Measurements from ENCODE around the gene UBA7. TPM values are rescaled to one million over a fixed set of nuclear protein-coding genes. Genes with fewer than 3 reads are reported as not detected.

UBA7 gene
- total and polyA plus RNA-seq, 4 experiments from 2014 or later: 39.8 to 299 (median 157) TPM

- Mint-ChIP-seq H3K27ac (peak overlapping the region in 1 of 7 donors; percentile 50), H3K4me1 (no peaks in the 10 kb centered on the region), H3K4me3 (no peak overlapping the region), H3K27me3 (no peaks in the 10 kb centered on the region), H3K9me3 (peaks cover 0 to 2% (median 0%) of the 10 kb centered on the region in 8 donors), H3K36me3 (no peaks in the 10 kb centered on the region)
- no peaks in the 10 kb centered on the region for H3K9me3 ChIP-seq (ENCODE audit: control insufficient read depth in 1 of 2, low read length in 2 of 2)
- no peaks in the 10 kb centered on the region for H3K27me3 ChIP-seq (ENCODE audit: insufficient read depth, low read length)
- H3K4me1 ChIP-seq (ENCODE audit: insufficient read depth, low read length): no peaks in the 10 kb centered on the region
- intact Hi-C loops (cut with micrococcal nuclease): no loop called here
- H3K27ac ChIP-seq (ENCODE audit: low read depth, low read length): no peak overlapping the region
- no peak for DNase-seq
- no peak overlapping the region for H3K4me3 ChIP-seq (ENCODE audit: low read length in 2 of 2)
- CTCF ChIA-PET (ENCODE audit: partially characterized antibody): interaction anchor here (0.6 to 15.0 kb wide), 5 partner anchors 8 to 439 kb away, joined by 3 to 310 read pairs (median 4); partner anchors contain the start of genes CDHR4 and INKA1
- H3K36me3 ChIP-seq (ENCODE audit: insufficient read depth, low read length): no peaks in the 10 kb centered on the region
- POLR2A ChIA-PET (ENCODE audit: partially characterized antibody): interaction anchor here (1.5 to 3.3 kb wide), 2 partner anchors 31 to 42 kb away, joined by 4 to 9 read pairs; partner anchors contain the start of genes INKA1 and UBA7
These were observed 30.9 kb upstream of the UBA7 start for GRCh38 chr3:49844464-49845183.

- no peak overlapping the region for H3K27ac Mint-ChIP-seq
- no peaks in the 10 kb centered on the region for H3K36me3 ChIP-seq (ENCODE audit: insufficient read depth, low read length)
- H3K4me3 Mint-ChIP-seq: no peak overlapping the region
- intact Hi-C loops (cut with micrococcal nuclease): no loop called here
- no peaks in the 10 kb centered on the region for H3K9me3 ChIP-seq (ENCODE audit: control insufficient read depth in 1 of 2, low read length in 2 of 2)
- H3K36me3 Mint-ChIP-seq: no peaks in the 10 kb centered on the region
- CTCF ChIA-PET (ENCODE audit: partially characterized antibody): interaction anchor here (1.5 to 15.0 kb wide), 2 partner anchors 41 to 303 kb away, joined by 4 to 310 read pairs; partner anchors contain the start of genes CDHR4 and INKA1
- no peaks in the 10 kb centered on the region for H3K27me3 ChIP-seq (ENCODE audit: insufficient read depth, low read length)
- no peaks in the 10 kb centered on the region for H3K27me3 Mint-ChIP-seq
- DNase-seq: no peak
- H3K4me1 Mint-ChIP-seq: peaks cover 0 to 2% (median under 1%) of the 10 kb centered on the region in 4 donors
- H3K9me3 Mint-ChIP-seq: peaks cover 0 to 2% (median 0%) of the 10 kb centered on the region in 8 donors
- H3K4me1 ChIP-seq (ENCODE audit: insufficient read depth, low read length): no peaks in the 10 kb centered on the region
- POLR2A ChIA-PET (ENCODE audit: partially characterized antibody): no interaction called here
- H3K27ac ChIP-seq (ENCODE audit: low read depth, low read length): no peak overlapping the region
- no peak overlapping the region for H3K4me3 ChIP-seq (ENCODE audit: low read length in 2 of 2)
These were observed 29.2 kb upstream of the UBA7 start for GRCh38 chr3:49842843-49843517.

- no peak overlapping the region for H3K4me3 ChIP-seq (ENCODE audit: low read length in 2 of 2)
- Mint-ChIP-seq H3K27ac (no peak overlapping the region), H3K36me3 (no peaks in the 10 kb centered on the region), H3K27me3 (no peaks in the 10 kb centered on the region), H3K4me3 (no peak overlapping the region), H3K4me1 (peaks cover 0 to 2% (median under 1%) of the 10 kb centered on the region in 4 donors), H3K9me3 (peaks cover 0 to 2% (median 0%) of the 10 kb centered on the region in 8 donors)
- no peaks in the 10 kb centered on the region for H3K36me3 ChIP-seq (ENCODE audit: insufficient read depth, low read length)
- H3K4me1 ChIP-seq (ENCODE audit: insufficient read depth, low read length): no peaks in the 10 kb centered on the region
- no peaks in the 10 kb centered on the region for H3K9me3 ChIP-seq (ENCODE audit: control insufficient read depth in 1 of 2, low read length in 2 of 2)
- ChIA-PET CTCF (ENCODE audit: partially characterized antibody) (interaction anchor here (1.2 to 15.0 kb wide), 4 partner anchors 28 to 302 kb away, joined by 4 to 310 read pairs (median 5); partner anchors contain the start of genes CDHR4, INKA1 and UBA7), POLR2A (ENCODE audit: partially characterized antibody) (interaction anchor here (7.1 kb wide), 1 partner anchor 37 kb away, joined by 121 read pairs; the partner anchor contains the start of gene INKA1)
- no peak overlapping the region for H3K27ac ChIP-seq (ENCODE audit: low read depth, low read length)
- H3K27me3 ChIP-seq (ENCODE audit: insufficient read depth, low read length): no peaks in the 10 kb centered on the region
- intact Hi-C loops (cut with micrococcal nuclease): no loop called here
- DNase-seq: no peak
These were observed 28.1 kb upstream of the UBA7 start for GRCh38 chr3:49841806-49842205.

GRCh38 chr3:49841126-49841696 lies 27.5 kb upstream of the UBA7 start:
- peak overlapping the region in 1 of 7 donors; percentile 17 for H3K27ac Mint-ChIP-seq
- intact Hi-C loops (cut with micrococcal nuclease): no loop called here
- Histone ChIP-seq H3K4me1 (ENCODE audit: insufficient read depth, low read length) (no peaks in the 10 kb centered on the region), H3K27me3 (ENCODE audit: insufficient read depth, low read length) (no peaks in the 10 kb centered on the region), H3K9me3 (ENCODE audit: control insufficient read depth in 1 of 2, low read length in 2 of 2) (no peaks in the 10 kb centered on the region), H3K27ac (ENCODE audit: low read depth, low read length) (no peak overlapping the region), H3K4me3 (ENCODE audit: low read length in 2 of 2) (no peak overlapping the region), H3K36me3 (ENCODE audit: insufficient read depth, low read length) (no peaks in the 10 kb centered on the region)
- peaks cover 0 to 2% (median under 1%) of the 10 kb centered on the region in 4 donors for H3K4me1 Mint-ChIP-seq
- H3K27me3 Mint-ChIP-seq: no peaks in the 10 kb centered on the region
- ChIA-PET POLR2A (ENCODE audit: partially characterized antibody) (interaction anchor here (1.1 to 7.1 kb wide), 2 partner anchors 13 to 37 kb away, joined by 3 to 121 read pairs; partner anchors contain the start of gene INKA1), CTCF (ENCODE audit: partially characterized antibody) (interaction anchor here (1.2 to 15.0 kb wide), 6 partner anchors 9 to 301 kb away, joined by 3 to 310 read pairs (median 5); partner anchors contain the start of genes CDHR4, INKA1 and UBA7)
- no peaks in the 10 kb centered on the region for H3K36me3 Mint-ChIP-seq
- no peak overlapping the region for H3K4me3 Mint-ChIP-seq
- H3K9me3 Mint-ChIP-seq: peaks cover 0 to 2% (median 0%) of the 10 kb centered on the region in 8 donors
- no peak for DNase-seq

- POLR2A ChIA-PET (ENCODE audit: partially characterized antibody): interaction anchor here (1.1 to 7.1 kb wide), 2 partner anchors 12 to 36 kb away, joined by 3 to 121 read pairs; partner anchors contain the start of gene INKA1
- Mint-ChIP-seq H3K9me3 (peaks cover 0 to 2% (median 0%) of the 10 kb centered on the region in 8 donors), H3K27me3 (no peaks in the 10 kb centered on the region), H3K27ac (no peak overlapping the region), H3K36me3 (no peaks in the 10 kb centered on the region), H3K4me3 (no peak overlapping the region), H3K4me1 (peaks cover 0 to 2% (median under 1%) of the 10 kb centered on the region in 4 donors)
- Histone ChIP-seq H3K4me1 (ENCODE audit: insufficient read depth, low read length) (no peaks in the 10 kb centered on the region), H3K4me3 (ENCODE audit: low read length in 2 of 2) (no peak overlapping the region), H3K27me3 (ENCODE audit: insufficient read depth, low read length) (no peaks in the 10 kb centered on the region), H3K9me3 (ENCODE audit: control insufficient read depth in 1 of 2, low read length in 2 of 2) (no peaks in the 10 kb centered on the region), H3K36me3 (ENCODE audit: insufficient read depth, low read length) (no peaks in the 10 kb centered on the region), H3K27ac (ENCODE audit: low read depth, low read length) (no peak overlapping the region)
- CTCF ChIA-PET (ENCODE audit: partially characterized antibody): interaction anchor here (1.3 to 15.0 kb wide), 5 partner anchors 8 to 300 kb away, joined by 3 to 310 read pairs (median 5); partner anchors contain the start of genes CDHR4, INKA1 and UBA7
- intact Hi-C loops (cut with micrococcal nuclease): no loop called here
- DNase-seq: no peak
These were observed 26.6 kb upstream of the UBA7 start for GRCh38 chr3:49840388-49840787.

GRCh38 chr3:49839193-49839809 lies 25.5 kb upstream of the UBA7 start:
- peak; percentile 75 to 81 (median 78) for DNase-seq
- Mint-ChIP-seq H3K4me1 (peaks cover 0 to 2% (median under 1%) of the 10 kb centered on the region in 4 donors), H3K9me3 (peaks cover 0 to under 1% (median 0%) of the 10 kb centered on the region in 8 donors), H3K27ac (no peak overlapping the region), H3K4me3 (no peak overlapping the region), H3K36me3 (no peaks in the 10 kb centered on the region), H3K27me3 (no peaks in the 10 kb centered on the region)
- Histone ChIP-seq H3K9me3 (ENCODE audit: control insufficient read depth in 1 of 2, low read length in 2 of 2) (no peaks in the 10 kb centered on the region), H3K4me1 (ENCODE audit: insufficient read depth, low read length) (no peaks in the 10 kb centered on the region), H3K4me3 (ENCODE audit: low read length in 2 of 2) (no peak overlapping the region), H3K27me3 (ENCODE audit: insufficient read depth, low read length) (no peaks in the 10 kb centered on the region), H3K36me3 (ENCODE audit: insufficient read depth, low read length) (no peaks in the 10 kb centered on the region), H3K27ac (ENCODE audit: low read depth, low read length) (no peak overlapping the region)
- CTCF ChIA-PET (ENCODE audit: partially characterized antibody): interaction anchor here (0.8 to 15.0 kb wide), 28 partner anchors 9 to 302 kb away, joined by 3 to 310 read pairs (median 6); partner anchors contain the start of genes CAMKV, CDHR4, INKA1 and IP6K1
- POLR2A ChIA-PET (ENCODE audit: partially characterized antibody): interaction anchor here (0.6 to 7.1 kb wide), 8 partner anchors 26 to 300 kb away, joined by 3 to 121 read pairs (median 4); partner anchors contain the start of genes AMIGO3, CDHR4, INKA1 and UBA7
- intact Hi-C loops (cut with micrococcal nuclease): loop anchor here (1.0 to 5.0 kb wide), 3 partner anchors 37 to 300 kb away; no protein-coding TSS in a partner anchor
